H9 (cell line): ENCODE data around the gene RAD21L1. TPM values are rescaled to one million over a fixed set of nuclear protein-coding genes. Genes with fewer than 3 reads are reported as not detected.

Experiments
- DNase-seq: peaks from one replicate; pipeline ENCODE4 v3.0.0-alpha.2; 2017
- H2AFZ ChIP-seq: one replicate; pipeline ENCODE4 v1.6.1; 2013; ENCODE audit warnings: mild to moderate bottlenecking, low read length, control low read depth, moderate library complexity
- H2AK5ac ChIP-seq: 2 replicates; pipeline ENCODE4 v1.6.1; 2013; ENCODE audit warnings: low read length, control low read depth, mixed read lengths; ENCODE audit not compliant: insufficient read length
- H2BK120ac ChIP-seq: one replicate; pipeline ENCODE4 v1.6.1; 2013; ENCODE audit warnings: low read depth, mild to moderate bottlenecking, low read length, control low read depth, inconsistent platforms; ENCODE audit not compliant: poor library complexity, severe bottlenecking
- H2BK12ac ChIP-seq: 2 replicates; pipeline ENCODE4 v1.6.1; 2013; ENCODE audit warnings: low read length, control low read depth, mixed read lengths, low read depth; ENCODE audit not compliant: insufficient read length
- H2BK15ac ChIP-seq: 2 replicates; pipeline ENCODE4 v1.6.1; 2013; ENCODE audit warnings: low read depth, low read length, control low read depth
- H2BK20ac ChIP-seq: one replicate; pipeline ENCODE4 v1.6.1; 2013; ENCODE audit warnings: low read depth, mild to moderate bottlenecking, low read length, control low read depth, inconsistent platforms; ENCODE audit not compliant: poor library complexity, severe bottlenecking
- H2BK5ac ChIP-seq: 2 replicates; pipeline ENCODE4 v1.6.1; 2013; ENCODE audit warnings: low read length, control low read depth, mixed read lengths; ENCODE audit not compliant: insufficient read length
- H3K14ac ChIP-seq: 2 replicates; pipeline ENCODE4 v1.6.1; 2013; ENCODE audit warnings: low read length, control low read depth; ENCODE audit not compliant: insufficient read depth
- H3K18ac ChIP-seq: 2 replicates; pipeline ENCODE4 v1.6.1; 2013; ENCODE audit warnings: low read depth, mild to moderate bottlenecking, mixed read lengths, low read length, control low read depth; ENCODE audit not compliant: insufficient read length
- H3K23ac ChIP-seq: 2 replicates; pipeline ENCODE4 v1.6.1; 2013; ENCODE audit warnings: low read length, control low read depth, mixed read lengths, low read depth; ENCODE audit not compliant: insufficient read length
- H3K23me2 ChIP-seq: 2 replicates; pipeline ENCODE4 v1.6.1; 2013; ENCODE audit warnings: low read depth, mild to moderate bottlenecking, mixed read lengths, low read length, control low read depth; ENCODE audit not compliant: insufficient read length, poor library complexity, severe bottlenecking
- H3K27ac ChIP-seq: 2 replicates; pipeline ENCODE4 v1.5.1; 2013; ENCODE audit warnings: low read length, control low read depth, mixed read lengths, low read depth; ENCODE audit not compliant: insufficient read length
- H3K27me3 ChIP-seq: 2 replicates; pipeline ENCODE4 v1.6.1; 2013; ENCODE audit warnings: low read length, control low read depth, inconsistent platforms; ENCODE audit not compliant: insufficient read depth
- H3K4ac ChIP-seq: 2 replicates; pipeline ENCODE4 v1.6.1; 2013; ENCODE audit warnings: low read depth, mild to moderate bottlenecking, control low read depth, inconsistent platforms, low read length, moderate library complexity
- H3K4me1 ChIP-seq: 2 replicates; pipeline ENCODE4 v1.6.1; 2013; ENCODE audit warnings: low read length, control low read depth, inconsistent platforms; ENCODE audit not compliant: insufficient read depth
- H3K4me2 ChIP-seq: 2 replicates; pipeline ENCODE4 v1.6.1; 2013; ENCODE audit warnings: low read length, control low read depth, mixed read lengths; ENCODE audit not compliant: insufficient read length, insufficient read depth
- H3K56ac ChIP-seq: 2 replicates; pipeline ENCODE4 v1.6.1; 2013; ENCODE audit warnings: low read depth, mild to moderate bottlenecking, mixed read lengths, low read length, control low read depth; ENCODE audit not compliant: insufficient read length
- H3K79me1 ChIP-seq: 2 replicates; pipeline ENCODE4 v1.6.1; 2013; ENCODE audit warnings: low read depth, mild to moderate bottlenecking, moderate library complexity, low read length, control low read depth, inconsistent platforms; ENCODE audit not compliant: insufficient read depth, poor library complexity, severe bottlenecking
- H3K79me2 ChIP-seq: 2 replicates; pipeline ENCODE4 v1.6.1; 2013; ENCODE audit warnings: low read length, control low read depth, inconsistent platforms; ENCODE audit not compliant: insufficient read depth
- H3K9ac ChIP-seq: 2 replicates; pipeline ENCODE4 v1.6.1; 2013; ENCODE audit warnings: low read length, control low read depth, mixed read lengths; ENCODE audit not compliant: insufficient read length; ENCODE audit errors: extremely low read depth
- H3K9me3 ChIP-seq: one replicate; pipeline ENCODE4 v1.6.1; 2013; ENCODE audit warnings: low read depth, low read length, inconsistent platforms; ENCODE audit not compliant: control insufficient read depth
- H3T11ph ChIP-seq: one replicate; pipeline ENCODE4 v1.6.1; 2013; ENCODE audit warnings: mild to moderate bottlenecking, low read length, control low read depth, inconsistent platforms
- H4K20me1 ChIP-seq: one replicate; pipeline ENCODE4 v1.6.1; 2013; ENCODE audit not compliant: control insufficient read depth, insufficient read length, insufficient read depth
- H4K5ac ChIP-seq: 2 replicates; pipeline ENCODE4 v1.6.1; 2013; ENCODE audit warnings: low read depth, mild to moderate bottlenecking, mixed read lengths, low read length, control low read depth; ENCODE audit not compliant: insufficient read length
- H4K8ac ChIP-seq: replicated peaks from 2 replicates; pipeline ENCODE4 v1.6.1; 2013; ENCODE audit warnings: low read length, control low read depth, mixed read lengths, low read depth; ENCODE audit not compliant: insufficient read length
- H4K91ac ChIP-seq: 2 replicates; pipeline ENCODE4 v1.6.1; 2013; ENCODE audit warnings: low read depth, mild to moderate bottlenecking, moderate library complexity, mixed read lengths, low read length, control low read depth; ENCODE audit not compliant: insufficient read length
- H3K27ac Mint-ChIP-seq, 3 experiments: 2 replicates in 2 of 3; 3 replicates in 1 of 3; pipeline ENCODE4 v1.8.0; 2020 to 2021; ENCODE audit warnings: mixed read lengths in 3 of 3, mild to moderate bottlenecking in 1 of 3, moderate library complexity in 1 of 3
- H3K27me3 Mint-ChIP-seq: 2 replicates; pipeline ENCODE4 v1.8.0; 2021; ENCODE audit warnings: low read depth, mild to moderate bottlenecking, moderate library complexity, mixed read lengths
- H3K36me3 Mint-ChIP-seq, 3 experiments: 2 replicates in 2 of 3; 3 replicates in 1 of 3; pipeline ENCODE4 v1.8.0; 2020 to 2021; ENCODE audit warnings: low read depth in 3 of 3, mixed read lengths in 3 of 3; ENCODE audit not compliant: insufficient read depth in 1 of 3
- H3K4me1 Mint-ChIP-seq, 2 experiments: 2 replicates each; pipeline ENCODE4 v1.8.0; 2020; ENCODE audit warnings: mixed read lengths in 2 of 2
- H3K4me3 Mint-ChIP-seq, 2 experiments: 2 replicates in 1 of 2; 3 replicates in 1 of 2; pipeline ENCODE4 v1.8.0; 2020 to 2021; ENCODE audit warnings: mild to moderate bottlenecking in 2 of 2, mixed read lengths in 2 of 2, moderate library complexity in 1 of 2
- H3K9me3 Mint-ChIP-seq, 2 experiments: 2 replicates in 1 of 2; 3 replicates in 1 of 2; pipeline ENCODE4 v1.8.0; 2020; ENCODE audit warnings: mild to moderate bottlenecking in 2 of 2, mixed read lengths in 2 of 2, moderate library complexity in 1 of 2
- CTCF ChIP-seq: fragments of 200-600 bp; sonication (generic); conservative IDR thresholded peaks from 3 replicates; pipeline ENCODE4 v1.8.0; 2021; ENCODE audit warnings: antibody characterized with exemption, mild to moderate bottlenecking
- WGBS: extraction: QIAGEN DNeasy Blood & Tissue Kit; methylation state at CpG from one replicate; pipeline ENCODE4 v1.1.7; 2013; ENCODE audit warnings: missing lambda C conversion rate, low lambda C conversion rate, mixed read lengths; ENCODE audit not compliant: insufficient read length; ENCODE audit errors: extremely low coverage; 5-methylcytosine and 5-hydroxymethylcytosine counted together
- total RNA-seq: library from RNA; stranded (reverse); gene quantifications from 2 replicates; pipeline ENCODE4 v1.2.1, GENCODE V29; 2021

The RAD21L1 gene
- total RNA-seq, 1 experiment from 2014 or later = not detected

GRCh38 chr20:1224205-1224890 is 1.5 kb upstream of the RAD21L1 start:
- Histone ChIP-seq H3T11ph (no peak overlapping the region), H2BK15ac (no peak overlapping the region), H4K8ac (no peak overlapping the region), H2AK5ac (no peak overlapping the region), H3K27ac (no peak overlapping the region), H3K79me1 (no peaks in the 10 kb centered on the region), H2BK12ac (no peak overlapping the region), H3K23me2 (peaks cover 7% of the 10 kb centered on the region), H4K20me1 (peaks cover 3% of the 10 kb centered on the region), H3K9ac (no peak overlapping the region), H3K4ac (no peak overlapping the region), H4K5ac (no peak overlapping the region), H3K18ac (no peak overlapping the region), H2AFZ (no peak overlapping the region), H2BK20ac (no peak overlapping the region), H2BK5ac (no peak overlapping the region), H3K56ac (no peak overlapping the region), H3K9me3 (no peaks in the 10 kb centered on the region), H4K91ac (no peak overlapping the region), H3K23ac (no peak overlapping the region), H2BK120ac (no peak overlapping the region), H3K27me3 (peaks cover 2% of the 10 kb centered on the region; the same call in 1 of the 2 replicates), H3K14ac (no peak overlapping the region), H3K4me2 (no peak overlapping the region), H3K79me2 (no peaks in the 10 kb centered on the region), H3K4me1 (no peaks in the 10 kb centered on the region)
- no peak for TF ChIP-seq CTCF
- WGBS = no CpG with 5 or more reads among the region's 20 CpGs
- Mint-ChIP-seq H3K4me1 (peaks cover 4 to 7% of the 10 kb centered on the region in 2 experiments), H3K27ac (no peak overlapping the region), H3K9me3 (peaks cover 11 to 12% of the 10 kb centered on the region in 2 experiments; a peak in 4 of 5 replicates), H3K27me3 (peaks cover 70% of the 10 kb centered on the region), H3K4me3 (peak overlapping the region in 1 of 2 experiments; percentile 1; a peak in 2 of 5 replicates), H3K36me3 (no peaks in the 10 kb centered on the region; a peak in 1 of 7 replicates)
- no peak for DNase-seq
